Astrocyte of the cerebellum (primary cell): ENCODE measurements around the gene SYNE3.
A peak's percentile ranks its signal among the peaks of the same experiment; 100 is the strongest.

Experiments used
- DNase-seq: peaks from one replicate; pipeline ENCODE4 v3.0.0-alpha.2; 2011; ENCODE audit warnings: low read depth
- H3K4me3 ChIP-seq: 2 replicates; pipeline ENCODE4 v1.5.1; 2011; ENCODE audit warnings: mild to moderate bottlenecking, low read depth, low read length, moderate library complexity
- CTCF ChIP-seq: IDR thresholded peaks from 2 replicates; pipeline ENCODE4 v1.5.1; 2012; ENCODE audit warnings: low read length, low read depth, moderate library complexity, mild to moderate bottlenecking; ENCODE audit errors: missing control alignments
- in situ Hi-C: cut with HindIII; loops from 2 replicates; pipeline ENCODE4 v1.10.0; 2017; ENCODE audit warnings: low sequenced_read_pairs

SYNE3 gene

GRCh38 chr14:95487669-95488084 is 28.8 kb downstream of the SYNE3 start:
- in situ Hi-C loops: no loop called here
- no peak for DNase-seq
- no peak for TF ChIP-seq CTCF
- H3K4me3 ChIP-seq: no peak overlapping the region

- in situ Hi-C loops: no loop called here
- no peak overlapping the region for H3K4me3 ChIP-seq
- DNase-seq: no peak
- no peak for TF ChIP-seq CTCF
Measured at GRCh38 chr14:95486875-95487668, 29.4 kb downstream of the SYNE3 start.

GRCh38 chr14:95485222-95485819 is 31.1 kb downstream of the SYNE3 start:
- H3K4me3 ChIP-seq: no peak overlapping the region
- DNase-seq: no peak
- no peak for TF ChIP-seq CTCF
- in situ Hi-C loops: no loop called here

- DNase-seq: no peak
- no peak overlapping the region for H3K4me3 ChIP-seq
- TF ChIP-seq CTCF: no peak
- in situ Hi-C loops: no loop called here
Measured at GRCh38 chr14:95484296-95484695, 32.2 kb downstream of the SYNE3 start.

GRCh38 chr14:95483309-95484165 is 32.9 kb downstream of the SYNE3 start:
- in situ Hi-C loops: no loop called here
- no peak for TF ChIP-seq CTCF
- DNase-seq: peak; percentile 86
- H3K4me3 ChIP-seq: no peak overlapping the region

GRCh38 chr14:95482627-95483308 is 33.7 kb downstream of the SYNE3 start:
- DNase-seq: no peak
- H3K4me3 ChIP-seq: no peak overlapping the region
- no peak for TF ChIP-seq CTCF
- in situ Hi-C loops: no loop called here
